Superior temporal gyrus (tissue), 1 donor: ENCODE data around the gene ARHGAP6.

ENCODE experiments used
- DNase-seq: peaks from one replicate; pipeline ENCODE4 v3.0.0-alpha.2; 2016; ENCODE audit errors: extremely low spot score

Gene ARHGAP6

GRCh38 chrX:11351375-11352295 is 314.1 kb downstream of the ARHGAP6 start:
- no peak for DNase-seq

- no peak for DNase-seq
Measured at GRCh38 chrX:11349661-11350337, 315.9 kb downstream of the ARHGAP6 start.

DNA sequence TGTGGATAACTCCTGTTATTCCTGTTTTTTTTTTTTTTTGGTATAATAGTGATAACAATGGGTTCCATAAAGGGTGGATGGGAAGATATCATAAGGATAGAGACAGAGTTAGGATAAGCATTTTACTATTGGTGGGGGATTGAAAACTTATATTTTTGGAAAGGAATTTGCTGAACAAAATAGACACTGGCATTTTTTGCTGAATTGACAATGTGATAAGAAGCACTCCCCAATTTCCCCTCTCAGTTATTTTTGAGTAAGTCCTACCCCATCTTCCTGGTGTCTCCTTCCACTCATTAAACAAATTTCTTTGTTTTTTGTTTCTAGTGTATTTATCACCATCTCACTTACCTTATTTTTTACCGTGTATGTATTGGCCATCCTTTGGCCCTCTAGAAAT is 316.7 kb downstream of the ARHGAP6 start:
- DNase-seq = no peak

GRCh38 chrX:11347300-11347699 is 318.4 kb downstream of the ARHGAP6 start:
- no peak for DNase-seq

GRCh38 chrX:11346121-11346682 is 319.5 kb downstream of the ARHGAP6 start:
- no peak for DNase-seq

GRCh38 chrX:11342673-11343072 is 323.0 kb downstream of the ARHGAP6 start:
- no peak for DNase-seq

DNA sequence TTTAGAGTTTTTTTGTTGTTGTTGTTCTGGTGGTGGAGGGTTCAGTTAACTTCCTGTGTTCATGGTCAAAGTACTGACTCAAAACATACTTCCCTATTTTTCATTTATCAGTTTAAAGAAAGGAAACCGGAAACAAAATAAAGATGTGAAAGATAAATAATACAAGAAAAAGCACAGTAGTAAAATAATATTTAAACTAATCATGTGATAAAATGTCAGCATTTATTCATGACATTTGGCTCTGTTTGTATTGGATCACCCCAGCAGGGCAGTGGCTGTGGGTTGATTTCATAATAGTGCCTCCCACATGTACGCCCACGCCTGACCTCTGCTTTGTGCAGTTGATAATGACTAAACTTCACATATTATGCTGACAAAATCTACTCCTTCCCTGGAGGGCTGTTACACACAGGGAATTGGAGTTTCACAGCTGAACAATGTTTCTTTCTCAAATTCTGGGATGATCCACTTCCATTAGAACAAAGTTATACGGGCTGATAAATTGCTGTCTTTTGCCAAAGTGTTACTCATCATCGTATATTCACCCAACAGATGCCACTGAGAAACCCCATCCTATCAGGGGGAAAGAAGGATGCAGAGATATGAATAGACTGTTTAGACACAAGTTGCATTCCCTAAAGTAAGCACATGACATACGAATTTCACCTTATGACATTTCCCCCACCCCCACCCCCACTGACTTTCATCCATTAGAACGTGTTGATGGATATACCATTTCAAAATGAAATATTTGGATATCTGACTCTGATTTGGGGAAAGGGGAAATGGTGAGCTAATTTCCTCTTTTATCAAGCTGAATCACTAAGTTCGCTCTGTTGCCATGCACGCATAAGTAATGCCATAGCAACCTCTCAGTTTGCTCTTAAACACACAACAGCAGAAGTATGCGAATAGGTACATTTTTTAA is 324.2 kb downstream of the ARHGAP6 start:
- no peak for DNase-seq

GRCh38 chrX:11337292-11338009 is 328.3 kb downstream of the ARHGAP6 start:
- DNase-seq = no peak

GRCh38 chrX:11336201-11336600 is 329.5 kb downstream of the ARHGAP6 start:
- no peak for DNase-seq

GRCh38 chrX:11334165-11334564 is 331.6 kb downstream of the ARHGAP6 start:
- no peak for DNase-seq

DNA sequence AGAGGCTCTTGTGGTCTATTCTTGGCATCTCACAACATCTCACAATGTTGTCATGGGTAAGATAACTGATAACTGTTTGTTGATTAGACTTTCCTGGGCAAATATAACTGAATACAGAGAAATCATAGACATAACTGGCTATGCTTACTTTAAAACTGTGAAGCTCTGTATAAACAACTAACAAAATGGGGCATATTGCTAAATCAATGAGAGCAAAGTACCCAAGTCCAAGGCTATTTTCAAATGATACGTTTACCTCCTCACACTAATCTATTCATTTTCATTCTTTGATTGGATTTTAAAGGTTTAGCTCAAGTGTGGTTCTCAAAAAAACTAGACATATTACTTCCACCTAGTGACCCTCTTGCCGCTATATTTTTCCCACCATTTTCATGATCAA is 333.9 kb downstream of the ARHGAP6 start:
- DNase-seq = no peak

- DNase-seq = no peak
Measured at GRCh38 chrX:11329021-11329420, 336.7 kb downstream of the ARHGAP6 start.

DNA sequence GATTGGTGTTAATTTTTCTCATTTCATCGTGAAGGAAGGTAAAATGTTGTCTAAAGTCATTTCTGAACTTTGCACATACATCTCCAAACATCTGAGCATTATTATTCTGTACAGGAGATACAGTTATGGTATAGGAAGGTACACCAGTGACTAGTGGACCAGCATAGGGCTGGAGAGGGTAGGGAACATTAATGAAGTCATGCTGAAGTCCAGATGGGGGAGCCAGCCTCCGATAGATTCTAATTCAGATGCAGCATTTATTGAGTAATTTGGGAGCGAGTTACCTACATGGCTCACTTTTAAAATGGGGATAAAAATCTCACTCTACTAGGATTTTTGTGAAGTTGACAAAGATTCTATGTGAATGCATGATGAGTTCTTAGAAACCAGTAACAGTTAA is 337.6 kb downstream of the ARHGAP6 start:
- DNase-seq = no peak

DNA sequence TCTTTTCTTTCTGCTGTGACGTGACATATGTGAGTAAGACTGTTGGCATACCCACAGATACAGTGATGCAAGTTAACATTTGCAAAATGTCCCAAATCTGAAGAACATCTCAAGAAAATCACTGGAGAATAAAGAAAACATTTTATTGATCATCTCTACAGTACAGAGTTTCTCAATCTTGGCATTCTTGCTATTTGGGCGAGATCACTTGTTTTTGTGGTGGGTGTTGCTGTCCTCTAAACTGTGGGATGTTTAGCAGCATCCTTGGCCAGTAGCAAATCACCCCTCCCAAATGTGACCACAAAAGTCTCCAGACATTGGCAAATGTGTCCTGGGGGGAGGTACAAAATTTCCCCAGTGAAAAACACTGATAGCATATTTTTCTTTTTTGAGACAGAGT is 343.7 kb downstream of the ARHGAP6 start:
- no peak for DNase-seq

DNA sequence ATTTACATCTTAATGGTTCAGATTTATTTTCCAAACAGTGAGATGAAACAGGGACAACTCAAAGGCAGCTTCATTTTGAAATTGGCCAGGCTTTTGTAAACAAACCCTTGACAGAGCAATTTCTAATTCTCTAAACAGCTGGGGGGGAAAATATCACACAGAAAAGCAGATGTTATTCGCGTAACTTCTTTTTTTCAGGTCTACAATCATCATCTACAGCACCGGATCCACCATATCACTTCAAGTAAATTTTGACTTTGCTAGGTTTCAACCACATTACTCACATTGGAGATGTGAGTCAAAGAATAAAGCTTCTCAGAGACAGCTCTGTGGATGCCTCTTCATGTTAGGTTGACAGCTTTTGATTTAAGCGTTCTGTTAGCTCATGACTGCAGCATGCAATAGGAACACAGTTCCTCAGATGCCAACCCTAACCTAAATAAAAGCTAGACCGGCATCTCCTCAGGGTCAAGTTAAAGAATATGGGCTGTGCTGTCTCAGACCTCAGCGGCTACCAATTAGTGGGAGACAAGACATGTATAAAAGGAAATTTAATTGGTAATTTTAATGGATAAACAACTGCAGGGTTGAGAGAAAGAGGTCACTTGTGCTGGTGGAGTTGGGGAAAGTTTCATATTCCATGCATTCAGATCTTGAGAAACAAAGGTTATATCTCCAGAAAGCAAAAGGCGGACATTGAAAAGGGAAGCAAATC is 345.8 kb downstream of the ARHGAP6 start:
- no peak for DNase-seq

- no peak for DNase-seq
Measured at GRCh38 chrX:11311706-11312105, 354.0 kb downstream of the ARHGAP6 start.

DNA sequence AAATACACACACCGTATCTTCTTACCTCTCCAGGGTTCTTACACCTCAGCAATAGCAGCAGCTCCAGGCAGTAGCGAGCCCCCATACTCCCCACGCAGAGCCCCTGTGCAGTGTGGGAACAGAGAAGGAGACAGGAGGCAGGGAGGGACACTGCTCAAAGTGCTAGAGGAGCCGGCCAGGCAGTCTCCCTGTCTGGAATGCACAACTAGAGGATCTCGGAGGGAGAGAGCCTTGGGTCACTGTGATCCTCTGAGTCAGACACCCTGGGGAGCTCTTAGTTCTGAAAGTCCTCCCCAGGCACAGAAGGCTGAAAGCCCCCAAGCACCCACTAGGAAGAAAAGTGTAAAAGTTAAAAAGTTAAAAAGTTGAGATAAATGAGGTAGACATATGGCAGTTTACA is 356.5 kb downstream of the ARHGAP6 start:
- no peak for DNase-seq

DNA sequence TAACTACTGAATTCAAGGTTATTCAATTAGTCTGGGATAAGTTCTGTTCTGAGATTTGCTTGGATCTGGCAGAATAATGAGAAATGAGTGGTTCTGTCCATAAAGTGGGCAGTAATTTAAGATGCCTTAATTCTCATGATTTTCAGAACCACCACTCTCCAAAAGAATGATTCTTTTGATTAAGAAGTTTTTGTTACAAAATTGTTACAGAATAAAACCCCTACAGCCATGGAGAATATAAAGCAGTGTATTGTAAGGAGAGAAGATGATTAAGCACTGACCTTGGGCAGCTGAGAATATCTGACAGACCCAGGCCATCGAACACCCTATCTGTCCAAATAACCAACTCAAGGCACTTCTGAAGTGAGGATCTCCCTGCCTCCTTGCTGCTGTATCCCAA is 360.1 kb downstream of the ARHGAP6 start:
- DNase-seq = no peak

- no peak for DNase-seq
Measured at GRCh38 chrX:11304829-11305228, 360.9 kb downstream of the ARHGAP6 start.

GRCh38 chrX:11298600-11298999 is 367.1 kb downstream of the ARHGAP6 start:
- DNase-seq = no peak
